Stimulated activated effector memory CD8-positive, alpha-beta T cell treated with anti-CD3 and anti-CD28 coated beads, Interleukin-12 subunit alpha, Interleukin-12 subunit beta, amount 100 ng/mL, for 72 hours (primary cell): Measurements from ENCODE around the gene TTC34.

ENCODE experiments used
- ATAC-seq: fragments of 150-1000 bp; cut with Tn5 transposase; 2 replicates; pipeline ENCODE4 v1.10.0; 2021
- DNase-seq, 2 donors: peaks; one replicate each; pipeline ENCODE4 v3.0.0; 2021 to 2022; ENCODE audit warnings: low spot score in 2 of 2
- H3K27ac Mint-ChIP-seq: one replicate; pipeline ENCODE4 v1.8.0; 2022; ENCODE audit warnings: mild to moderate bottlenecking, mixed read lengths
- H3K36me3 Mint-ChIP-seq: one replicate; pipeline ENCODE4 v1.8.0; 2022; ENCODE audit warnings: mild to moderate bottlenecking, mixed read lengths
- H3K4me1 Mint-ChIP-seq: one replicate; pipeline ENCODE4 v1.8.0; 2022; ENCODE audit warnings: mixed read lengths
- H3K4me3 Mint-ChIP-seq: one replicate; pipeline ENCODE4 v1.8.0; 2022; ENCODE audit warnings: mild to moderate bottlenecking, mixed read lengths
- H3K9me3 Mint-ChIP-seq: one replicate; pipeline ENCODE4 v1.8.0; 2022; ENCODE audit warnings: mixed read lengths

The TTC34 gene

DNA sequence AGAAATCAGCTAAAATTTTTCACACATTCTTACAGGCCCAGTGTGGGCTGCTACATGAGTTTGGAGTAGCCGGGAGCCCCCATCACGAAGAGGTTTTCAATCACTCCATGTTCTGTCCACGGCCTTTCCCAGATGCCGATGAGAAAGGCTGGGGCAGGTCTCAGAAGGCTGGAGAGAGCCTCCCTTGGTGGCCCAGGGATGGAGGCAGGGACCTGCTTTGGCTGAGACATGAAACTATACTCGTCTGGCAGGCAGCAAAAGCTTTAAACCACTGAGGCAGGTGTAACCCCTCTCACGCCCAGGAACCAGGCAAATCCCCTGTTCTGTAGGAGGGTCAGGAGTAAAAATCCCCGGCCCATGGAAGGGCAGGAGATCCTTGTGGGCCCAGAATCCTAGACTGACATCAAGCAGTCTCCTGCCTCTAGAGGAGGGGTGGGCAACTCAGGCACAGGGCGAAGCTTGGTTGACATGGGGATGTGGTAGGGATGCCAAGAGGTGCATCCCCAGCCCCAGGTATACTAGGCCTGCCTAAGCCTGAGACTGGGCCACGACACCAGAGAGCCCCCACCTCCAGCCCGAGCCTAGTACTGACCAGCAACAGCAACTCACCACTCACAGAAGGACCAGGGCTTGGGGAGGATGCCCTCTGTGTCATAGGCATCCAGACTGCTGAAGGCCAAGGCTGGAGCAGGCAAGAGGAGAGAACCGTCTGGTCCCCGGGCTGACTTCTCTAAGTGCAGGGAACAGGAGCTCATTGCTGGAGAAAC is 177.7 kb downstream of the TTC34 start:
- Mint-ChIP-seq H3K4me3 (no peak overlapping the region), H3K9me3 (no peaks in the 10 kb centered on the region), H3K4me1 (no peaks in the 10 kb centered on the region), H3K27ac (no peak overlapping the region), H3K36me3 (no peaks in the 10 kb centered on the region)
- DNase-seq (no peak), ATAC-seq (peak; percentile 26)

DNA sequence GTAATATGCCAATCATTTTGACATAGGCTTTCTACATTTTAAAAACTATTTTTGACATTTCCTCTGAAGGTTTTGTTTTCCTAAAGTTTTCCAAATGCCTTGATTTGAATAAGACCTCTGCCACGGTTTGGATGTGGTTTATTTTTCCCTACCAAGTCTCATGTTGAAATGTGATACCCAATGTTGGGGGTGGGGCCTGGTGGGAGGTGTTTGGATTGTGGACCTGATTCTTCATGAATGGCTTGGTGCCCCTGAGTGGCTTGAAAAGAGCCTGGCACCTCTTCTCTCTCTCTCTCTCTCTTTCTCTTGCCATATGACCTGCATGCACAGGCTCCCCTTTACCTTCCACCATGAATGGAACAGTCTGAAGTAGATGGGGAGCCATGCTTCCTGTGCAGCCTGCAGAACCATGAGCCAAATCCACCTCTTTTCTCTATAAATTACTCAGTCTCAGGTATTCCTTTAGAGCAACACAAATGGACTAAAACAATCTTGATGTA is 183.5 kb downstream of the TTC34 start:
- DNase-seq (no peak), ATAC-seq (no peak)
- Mint-ChIP-seq H3K4me3 (no peak overlapping the region), H3K36me3 (no peaks in the 10 kb centered on the region), H3K4me1 (no peaks in the 10 kb centered on the region), H3K27ac (no peak overlapping the region), H3K9me3 (peaks cover 17% of the 10 kb centered on the region)

DNA sequence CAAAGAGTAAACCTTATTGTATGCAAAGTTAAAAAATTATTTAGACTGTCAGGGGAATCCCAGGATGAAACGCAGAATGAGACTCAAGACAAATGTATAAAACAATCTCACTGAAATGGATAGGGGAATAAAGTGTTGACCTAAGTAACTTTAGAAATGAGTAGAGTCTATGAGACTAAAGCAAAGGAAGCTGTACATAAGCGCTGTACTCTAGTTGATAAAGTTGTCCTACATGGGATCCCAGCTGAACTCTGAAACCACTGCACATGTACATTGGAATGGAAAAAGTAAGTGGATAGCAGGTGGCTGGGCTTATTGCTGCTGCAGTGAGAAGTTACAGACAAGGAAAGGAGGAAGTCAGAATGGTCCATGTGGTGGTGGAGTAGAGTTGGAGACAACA is 187.3 kb downstream of the TTC34 start:
- ATAC-seq: no peak
- H3K4me1 Mint-ChIP-seq: no peaks in the 10 kb centered on the region
- no peak overlapping the region for H3K4me3 Mint-ChIP-seq
- no peaks in the 10 kb centered on the region for H3K36me3 Mint-ChIP-seq
- H3K9me3 Mint-ChIP-seq: peaks cover 17% of the 10 kb centered on the region
- no peak overlapping the region for H3K27ac Mint-ChIP-seq
- no peak for DNase-seq

DNA sequence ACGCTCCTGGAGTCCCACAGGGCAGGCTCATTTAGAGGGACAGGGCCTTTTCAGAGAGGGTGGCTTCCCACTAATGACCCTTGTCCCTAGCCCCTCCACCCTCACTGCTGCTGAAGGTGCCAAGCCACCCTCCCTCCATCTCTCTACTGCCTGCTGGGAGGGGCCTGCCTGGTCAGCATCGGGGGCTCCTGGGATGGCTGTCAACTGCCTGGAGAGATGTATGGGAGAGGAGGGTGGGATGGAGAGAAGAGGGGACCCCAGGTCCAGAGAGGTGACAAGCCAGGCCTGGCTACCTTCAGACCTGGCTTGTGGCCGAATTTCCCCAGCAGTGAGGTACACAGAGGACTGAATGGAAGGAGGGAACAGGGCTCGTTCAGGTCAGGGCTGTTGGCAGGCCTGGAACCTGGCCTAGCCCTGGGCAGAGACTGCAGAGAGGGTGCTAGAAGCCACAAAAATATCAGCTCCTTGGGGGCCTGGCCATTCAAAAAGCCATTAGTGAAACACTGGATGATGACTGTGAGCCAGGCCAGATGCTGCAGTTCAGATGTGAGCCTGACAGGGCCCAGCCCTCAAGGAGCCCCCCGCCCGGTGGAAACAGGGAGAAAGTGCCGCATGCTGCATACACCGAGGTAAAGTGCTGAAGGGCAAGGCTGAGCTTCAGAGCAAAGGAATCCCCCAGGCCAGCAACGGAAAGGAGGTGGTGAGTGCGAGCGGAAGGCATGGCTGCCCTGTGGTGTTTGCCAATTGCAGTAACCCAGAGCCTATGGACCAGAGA is 188.7 kb downstream of the TTC34 start:
- peaks cover 17% of the 10 kb centered on the region for H3K9me3 Mint-ChIP-seq
- DNase-seq (no peak), ATAC-seq (no peak)
- H3K27ac Mint-ChIP-seq: no peak overlapping the region
- no peak overlapping the region for H3K4me3 Mint-ChIP-seq
- H3K36me3 Mint-ChIP-seq: no peaks in the 10 kb centered on the region
- H3K4me1 Mint-ChIP-seq: no peaks in the 10 kb centered on the region

DNA sequence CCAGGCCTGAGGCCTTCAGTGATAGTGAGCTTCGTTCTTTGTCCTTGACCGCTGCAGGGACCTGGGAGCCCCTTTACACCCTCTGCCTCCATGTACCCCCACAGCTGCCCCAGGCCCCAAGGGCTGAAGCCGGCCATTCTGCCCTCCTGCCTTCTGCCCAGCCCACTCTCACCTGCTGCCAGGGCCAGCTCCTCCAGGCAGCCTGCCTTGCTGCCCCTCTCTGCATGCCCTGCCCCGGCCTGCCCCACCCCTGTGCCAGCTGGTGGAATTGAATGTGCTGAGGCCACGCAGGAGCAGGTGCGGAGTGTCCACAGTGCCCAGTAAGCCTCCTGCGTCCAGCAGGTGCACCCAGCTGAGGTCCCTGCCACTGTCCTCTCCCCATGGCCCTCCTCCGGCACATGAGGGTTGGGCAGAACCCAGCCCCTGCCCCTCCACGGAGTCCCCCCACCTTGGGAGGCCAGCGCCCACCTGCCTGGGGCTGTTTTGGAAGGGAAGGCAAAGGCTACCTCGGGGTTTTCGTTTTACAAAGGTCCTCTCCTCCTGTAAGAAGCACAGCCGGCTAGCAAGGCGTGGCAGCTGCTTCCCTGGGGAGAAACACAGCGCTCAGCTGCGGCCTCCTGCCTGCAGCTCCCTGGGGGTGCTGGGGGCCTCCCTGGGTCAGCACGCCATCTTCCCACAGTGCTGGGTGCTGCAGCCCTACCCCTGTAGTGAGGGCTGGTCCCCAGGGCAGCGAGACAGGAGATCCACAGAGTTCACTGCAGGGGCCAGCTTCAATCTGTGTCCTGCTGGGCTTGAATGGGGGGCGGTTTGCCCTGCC is 189.7 kb downstream of the TTC34 start:
- ATAC-seq (no peak), DNase-seq (no peak)
- Mint-ChIP-seq H3K4me1 (no peaks in the 10 kb centered on the region), H3K36me3 (no peaks in the 10 kb centered on the region), H3K4me3 (no peak overlapping the region), H3K9me3 (peaks cover 17% of the 10 kb centered on the region), H3K27ac (no peak overlapping the region)

DNA sequence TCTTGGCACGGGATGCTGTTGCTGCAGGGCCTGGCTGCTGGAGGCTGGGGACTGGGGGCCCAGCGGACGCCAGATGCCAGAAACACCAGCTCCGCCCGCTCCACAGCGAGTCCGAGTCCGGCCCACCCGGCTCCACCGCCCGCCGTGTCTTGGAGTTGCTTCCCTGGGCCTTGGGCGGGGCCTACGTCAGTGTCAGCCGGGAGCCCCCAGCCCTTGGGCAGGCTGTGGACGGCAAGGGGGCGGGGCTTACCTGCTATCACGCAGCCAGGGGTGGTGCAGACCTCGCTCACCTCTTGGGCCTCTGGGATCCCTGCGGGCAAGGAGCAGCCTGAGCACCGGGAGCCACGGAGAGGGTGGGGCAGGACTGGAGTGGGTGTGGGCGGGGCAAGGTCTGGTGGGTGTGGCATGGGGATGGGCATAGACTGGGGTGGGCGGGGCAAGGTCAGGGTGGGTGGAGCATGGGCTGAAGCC is 190.4 kb downstream of the TTC34 start:
- H3K36me3 Mint-ChIP-seq: no peaks in the 10 kb centered on the region
- peak; percentile 59 for ATAC-seq

DNA sequence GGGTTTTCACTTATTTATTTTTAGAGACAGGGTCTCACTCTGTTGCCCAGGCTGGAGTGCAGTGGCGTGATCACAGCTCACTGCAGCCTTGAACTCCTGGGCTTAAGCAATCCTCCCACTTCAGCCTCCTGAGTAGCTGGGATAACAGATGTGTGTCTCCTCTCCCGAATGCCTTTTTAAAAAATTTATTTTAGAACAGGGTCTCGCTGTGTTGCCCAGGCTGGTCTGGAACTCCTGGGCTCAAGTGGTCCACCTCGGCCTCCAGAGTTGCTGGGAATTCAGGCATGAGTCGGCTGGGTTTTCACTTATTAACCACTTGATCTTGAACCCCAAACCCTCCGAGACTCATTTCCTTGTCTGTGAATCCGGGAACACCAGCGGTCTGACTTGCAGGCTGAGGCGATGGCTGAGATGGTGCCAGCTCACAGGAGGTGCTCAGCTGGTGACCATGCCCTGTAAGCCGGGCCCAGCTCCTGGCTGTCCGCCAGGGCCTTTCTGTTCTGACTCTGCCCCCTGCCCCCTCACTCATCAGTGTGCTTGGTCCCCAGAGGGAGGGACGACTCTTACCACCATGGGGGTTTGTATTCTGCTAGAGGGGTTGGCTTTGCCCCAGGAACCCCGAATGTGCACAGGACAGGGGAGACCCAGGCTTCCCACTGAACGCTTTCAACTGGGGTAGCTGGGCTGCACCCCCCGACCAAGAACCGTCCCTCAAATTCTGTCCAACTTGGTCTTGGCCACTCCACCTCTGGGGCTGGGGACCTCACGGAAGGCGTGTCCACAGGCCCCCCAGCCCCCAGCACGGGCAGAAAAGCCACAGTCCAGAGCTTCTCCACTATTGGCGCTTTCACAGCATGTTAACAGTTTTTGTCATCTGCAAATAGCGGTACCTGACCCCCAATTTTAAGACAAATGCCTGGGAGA is 191.2 kb downstream of the TTC34 start:
- Mint-ChIP-seq H3K4me1 (no peaks in the 10 kb centered on the region), H3K4me3 (no peak overlapping the region), H3K36me3 (no peaks in the 10 kb centered on the region), H3K27ac (no peak overlapping the region), H3K9me3 (peaks cover 7% of the 10 kb centered on the region)
- DNase-seq (no peak), ATAC-seq (no peak)

More for the DNA sequence above, 190.4 kb downstream of the TTC34 start:
- Mint-ChIP-seq H3K27ac (no peak overlapping the region), H3K4me1 (no peaks in the 10 kb centered on the region), H3K4me3 (no peak overlapping the region), H3K9me3 (peaks cover 12% of the 10 kb centered on the region)
- DNase-seq: no peak

DNA sequence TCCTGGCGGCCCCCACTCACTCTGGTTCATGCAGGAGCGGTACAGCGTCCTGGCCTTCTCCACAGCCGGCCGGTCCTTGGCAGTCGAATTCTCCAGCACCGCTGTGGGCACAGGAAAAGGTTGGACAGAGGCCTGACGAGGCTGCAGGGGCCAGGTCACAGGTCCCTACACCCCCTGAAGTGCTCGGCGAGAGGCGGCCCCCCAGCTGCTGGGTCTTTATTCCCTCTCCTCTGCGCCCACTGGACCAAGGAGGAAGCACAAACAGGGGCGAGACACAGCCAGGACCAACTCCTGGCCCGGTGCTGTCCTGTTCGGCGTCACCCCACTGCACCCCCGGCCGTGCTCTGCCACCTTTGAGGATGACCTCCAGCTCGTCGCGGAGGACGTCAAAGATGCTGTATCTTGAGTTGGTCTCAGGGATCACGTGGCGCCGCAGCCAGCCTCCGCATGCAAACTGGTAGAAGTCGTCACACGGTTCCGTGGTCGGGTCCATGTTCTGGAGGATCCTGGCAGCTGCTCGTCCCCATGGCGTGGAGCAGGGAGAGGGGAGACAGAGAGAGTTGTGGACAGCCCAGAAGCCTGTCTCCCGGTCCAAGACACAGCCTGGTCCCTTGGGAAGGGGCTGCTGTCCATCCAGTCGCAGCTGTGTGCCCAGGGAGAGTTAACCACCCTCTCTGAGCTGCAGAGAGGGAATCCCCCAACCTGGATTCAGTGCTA is 192.0 kb downstream of the TTC34 start:
- Mint-ChIP-seq H3K4me1 (no peaks in the 10 kb centered on the region), H3K4me3 (no peak overlapping the region)

DNA sequence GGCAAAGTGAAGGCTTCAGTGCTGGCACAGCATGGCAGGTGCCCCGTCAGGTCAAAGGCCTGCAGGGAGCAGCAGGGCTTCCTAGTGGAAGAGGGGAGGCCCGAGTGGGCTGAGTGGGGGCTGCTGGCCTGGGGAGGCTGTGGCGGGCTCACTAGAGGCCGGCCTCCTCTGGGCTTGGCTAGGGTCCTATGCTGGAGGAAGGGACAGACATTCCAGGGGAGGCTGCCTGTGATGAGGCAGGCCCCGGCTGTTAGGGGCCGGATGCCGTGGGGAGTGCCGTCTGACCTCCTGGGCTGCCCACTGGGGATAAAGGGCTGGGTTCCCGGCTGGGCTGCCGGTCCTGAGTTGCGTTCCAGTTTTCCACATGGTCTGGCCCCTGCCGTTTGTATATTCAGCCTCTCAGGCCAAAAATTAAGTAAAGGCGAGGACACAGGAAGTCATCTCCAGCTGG is 193.8 kb downstream of the TTC34 start:
- Mint-ChIP-seq H3K4me3 (no peak overlapping the region), H3K9me3 (no peaks in the 10 kb centered on the region), H3K4me1 (peaks cover 2% of the 10 kb centered on the region), H3K27ac (no peak overlapping the region), H3K36me3 (no peaks in the 10 kb centered on the region)
- ATAC-seq (no peak), DNase-seq (no peak)

More for the DNA sequence above, 192.0 kb downstream of the TTC34 start:
- ATAC-seq (no peak), DNase-seq (no peak)
- Mint-ChIP-seq H3K9me3 (peaks cover 6% of the 10 kb centered on the region), H3K27ac (no peak overlapping the region), H3K36me3 (no peaks in the 10 kb centered on the region)

DNA sequence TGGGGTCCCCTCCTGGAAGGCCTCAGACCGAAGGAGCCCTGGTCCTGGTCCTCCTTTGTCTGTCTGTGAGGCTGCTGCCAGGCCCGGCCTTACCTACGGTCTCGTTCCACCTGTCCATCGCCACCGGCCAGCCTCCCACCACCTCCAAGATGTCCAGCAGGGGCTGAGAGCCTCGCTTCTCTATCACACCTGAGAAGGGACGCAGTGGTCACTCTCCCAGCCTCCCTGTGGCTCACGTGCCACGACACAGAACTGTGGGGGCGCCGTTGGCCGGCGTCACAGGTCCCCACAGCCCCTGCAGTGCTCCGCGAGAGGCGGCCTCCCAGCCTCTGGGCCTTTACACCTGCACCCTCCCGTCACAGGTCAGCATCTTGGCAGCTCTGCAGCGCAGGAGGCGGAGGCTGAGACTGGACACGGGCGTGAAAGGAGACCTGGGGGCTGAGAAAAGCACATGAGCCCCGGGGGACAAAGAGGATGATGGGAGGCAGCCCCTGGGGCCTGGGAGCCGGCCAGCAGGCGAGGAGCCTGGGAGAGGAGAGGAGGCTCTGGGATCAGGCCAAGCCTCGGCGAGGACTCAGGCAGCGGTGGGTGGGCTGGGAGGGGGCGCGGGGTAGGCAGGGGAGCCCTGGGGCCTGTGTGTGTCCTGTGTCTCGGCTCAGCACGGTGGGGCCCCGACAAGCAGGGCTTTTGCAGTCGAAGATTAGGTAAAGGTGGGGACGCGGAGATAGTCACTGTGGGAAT is 194.4 kb downstream of the TTC34 start:
- Mint-ChIP-seq H3K27ac (no peak overlapping the region), H3K4me1 (peaks cover 7% of the 10 kb centered on the region), H3K36me3 (no peaks in the 10 kb centered on the region), H3K9me3 (no peaks in the 10 kb centered on the region), H3K4me3 (no peak overlapping the region)
- DNase-seq (no peak), ATAC-seq (no peak)

DNA sequence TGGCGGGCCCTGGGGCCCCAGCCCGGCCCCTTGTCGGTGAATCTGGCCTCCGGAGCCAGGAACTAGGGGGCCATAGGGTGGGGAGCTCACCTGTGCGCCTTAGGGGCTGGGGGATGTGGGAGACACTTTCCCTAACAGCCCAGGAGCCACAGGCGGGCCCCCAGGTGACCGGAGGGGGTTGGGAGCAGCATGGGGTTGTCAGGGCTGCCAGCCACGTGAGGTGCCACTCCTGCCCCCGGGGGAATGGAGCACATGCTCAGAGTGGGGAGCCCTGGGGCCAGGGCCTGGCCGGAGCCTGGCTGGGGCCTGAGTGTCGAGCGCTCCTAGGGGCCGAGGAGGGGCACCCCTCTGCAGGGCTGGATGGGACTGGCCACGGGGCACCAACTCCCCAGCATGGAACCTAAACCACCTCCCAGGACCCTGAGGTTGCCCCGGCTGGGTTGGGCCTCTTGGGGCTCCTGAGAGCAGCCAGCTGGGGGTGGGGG is 195.1 kb downstream of the TTC34 start:
- H3K4me1 Mint-ChIP-seq: peaks cover 7% of the 10 kb centered on the region
- no peak overlapping the region for H3K4me3 Mint-ChIP-seq
- DNase-seq (no peak), ATAC-seq (no peak)
- H3K36me3 Mint-ChIP-seq: no peaks in the 10 kb centered on the region
- H3K9me3 Mint-ChIP-seq: no peaks in the 10 kb centered on the region
- no peak overlapping the region for H3K27ac Mint-ChIP-seq

DNA sequence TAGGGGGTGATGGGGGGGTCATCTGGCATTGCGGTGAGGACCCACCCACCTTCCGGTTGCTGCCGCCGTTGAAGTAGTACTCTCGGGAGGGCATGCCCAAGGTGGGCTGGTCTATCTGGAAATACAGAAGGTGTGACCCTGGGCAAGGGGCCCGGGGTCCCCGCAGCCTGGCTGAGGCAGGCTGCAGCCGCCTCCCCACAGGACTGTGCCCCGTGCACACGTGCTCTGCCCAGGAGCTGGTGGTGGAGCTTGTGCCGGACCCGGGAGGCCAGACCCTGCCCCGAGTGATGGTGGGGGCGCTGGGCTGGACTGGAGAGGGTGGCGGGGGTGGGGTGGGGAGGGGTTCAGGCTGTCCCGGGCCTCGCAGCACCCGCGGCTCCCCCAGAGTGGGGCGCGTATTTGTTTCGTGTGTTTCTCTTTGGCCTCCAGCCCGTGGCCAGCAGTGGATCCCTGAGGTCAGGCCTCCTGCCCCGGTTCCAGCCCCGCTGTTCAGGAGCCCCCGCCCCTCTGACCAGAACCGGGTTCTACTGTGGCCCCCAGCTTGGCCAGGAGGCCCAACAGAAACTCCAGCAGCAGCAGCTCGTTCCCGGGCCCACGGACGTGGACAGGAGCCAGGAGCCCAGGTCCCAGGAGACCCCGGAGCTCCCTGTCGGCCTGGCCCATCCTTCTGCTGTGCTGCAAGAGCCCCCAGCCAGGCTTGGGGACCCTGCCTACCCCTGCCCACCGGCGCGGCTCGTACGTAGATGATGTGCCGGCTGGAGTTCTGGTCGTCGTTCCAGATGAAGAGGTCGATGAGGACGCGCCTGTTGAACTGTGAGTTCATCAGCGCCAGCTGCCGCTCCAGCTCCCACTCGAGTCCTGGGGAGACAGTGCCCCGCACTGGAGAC is 195.7 kb downstream of the TTC34 start:
- Mint-ChIP-seq H3K9me3 (no peaks in the 10 kb centered on the region), H3K36me3 (no peaks in the 10 kb centered on the region), H3K27ac (no peak overlapping the region), H3K4me1 (peaks cover 7% of the 10 kb centered on the region), H3K4me3 (no peak overlapping the region)
- ATAC-seq (no peak), DNase-seq (no peak)
